Esophagus mucosa (tissue), 1 donor: ENCODE measurements around the gene IL18BP. TPM values are rescaled to one million over a fixed set of nuclear protein-coding genes. Genes with fewer than 3 reads are reported as not detected.

Experiments used
- ATAC-seq: fragments of 200-7000 bp; cut with Tn5 transposase; one replicate; pipeline ENCODE4 v1.9.1; 2020
- total RNA-seq: library from RNA; stranded (reverse); gene quantifications from one replicate; pipeline ENCODE4 v1.2.4, GENCODE V29; 2023
- donor health status: DM: yes; HTN: yes; CAD: no.

IL18BP gene
- total RNA-seq = 2.5 TPM

- peak; percentile 11 for ATAC-seq
These were observed at the start of gene IL18BP for GRCh38 chr11:71998649-71999310. IL18BP (plus strand) TSS chr11:71998909; CDS start chr11:71999985, 1,076 bp downstream.

- ATAC-seq = no peak
These were observed 49.7 kb upstream of the IL18BP start for GRCh38 chr11:71949034-71949433.

- ATAC-seq = no peak
These were observed 46.9 kb upstream of the IL18BP start for GRCh38 chr11:71951741-71952310.

GRCh38 chr11:71955898-71956456 lies 42.7 kb upstream of the IL18BP start:
- ATAC-seq = no peak

- ATAC-seq = no peak
These were observed 36.2 kb upstream of the IL18BP start for GRCh38 chr11:71962428-71963038.

GRCh38 chr11:71963468-71963867 lies 35.2 kb upstream of the IL18BP start:
- ATAC-seq = no peak

GRCh38 chr11:71964641-71965040 lies 34.1 kb upstream of the IL18BP start:
- no peak for ATAC-seq

- ATAC-seq = no peak
These were observed 27.0 kb upstream of the IL18BP start for GRCh38 chr11:71971680-71972079.

GRCh38 chr11:71976551-71976950 lies 22.2 kb upstream of the IL18BP start:
- no peak for ATAC-seq

GRCh38 chr11:71977090-71977489 lies 21.6 kb upstream of the IL18BP start:
- ATAC-seq = no peak

- peak; percentile 76 for ATAC-seq
These were observed 20.8 kb upstream of the IL18BP start for GRCh38 chr11:71977743-71978418.

- ATAC-seq = no peak
These were observed 19.6 kb upstream of the IL18BP start for GRCh38 chr11:71979094-71979493.

- ATAC-seq = no peak
These were observed 19.1 kb upstream of the IL18BP start for GRCh38 chr11:71979602-71980001.

GRCh38 chr11:71986131-71986530 lies 12.6 kb upstream of the IL18BP start:
- peak; percentile 61 for ATAC-seq

GRCh38 chr11:71987521-71987920 lies 11.2 kb upstream of the IL18BP start:
- ATAC-seq = no peak

- no peak for ATAC-seq
These were observed 10.7 kb upstream of the IL18BP start for GRCh38 chr11:71988050-71988449.

- ATAC-seq = no peak
These were observed 8.0 kb upstream of the IL18BP start for GRCh38 chr11:71990701-71991100.

- no peak for ATAC-seq
These were observed 7.2 kb upstream of the IL18BP start for GRCh38 chr11:71991494-71991893.

GRCh38 chr11:71992136-71992730 lies 6.5 kb upstream of the IL18BP start:
- ATAC-seq = no peak

GRCh38 chr11:71994786-71995185 lies 3.9 kb upstream of the IL18BP start:
- no peak for ATAC-seq

GRCh38 chr11:71995726-71996291 lies 2.9 kb upstream of the IL18BP start:
- ATAC-seq = no peak

GRCh38 chr11:71996517-71996916 lies 2.2 kb upstream of the IL18BP start:
- ATAC-seq = no peak

- ATAC-seq = no peak
These were observed 1.8 kb upstream of the IL18BP start for GRCh38 chr11:71996946-71997345.
